GM12878 (cell line): Measurements from ENCODE around the gene ERG. TPM values are rescaled to one million over a fixed set of nuclear protein-coding genes. Genes with fewer than 3 reads are reported as not detected.

Experiments used
- ATAC-seq: fragments of 200-7000 bp; cut with Tn5 transposase; 3 replicates; pipeline ENCODE4 v1.9.1; 2020; ENCODE audit warnings: mild to moderate bottlenecking, moderate library complexity
- BruUV-seq: library from RNA; stranded (reverse); fragments of 400-500 nt; replicated peaks from 2 replicates; lab custom pipeline; 2021; lab: Mats Ljungman, UMichigan
- CTCF ChIA-PET: fragments of 300-600 bp; sonication (Branson Sonifier 250); formaldehyde crosslinking; extraction: SDS; loops from one replicate; lab custom pipeline; 2021; ENCODE audit warnings: inconsistent platforms; lab: Yijun Ruan, JAX
- POLR2A ChIA-PET: fragments of 350-600 bp; formaldehyde crosslinking; extraction: SDS; loops from one replicate; lab custom pipeline; 2021; ENCODE audit warnings: inconsistent platforms; lab: Charles Lee
- RAD21 ChIA-PET: fragments of 300-600 bp; sonication (Branson Sonifier 250); formaldehyde crosslinking; loops from one replicate; lab custom pipeline; 2023; ENCODE audit warnings: antibody characterized with exemption; ENCODE audit not compliant: unreplicated experiment; lab: Charles Lee
- SMC1A ChIA-PET: fragments of 300-600 bp; sonication (Branson Sonifier 250); formaldehyde crosslinking; loops from one replicate; lab custom pipeline; 2023; ENCODE audit not compliant: unreplicated experiment, uncharacterized antibody; lab: Charles Lee
- DNase-seq: peaks from one replicate; pipeline ENCODE4 v3.0.0-alpha.2; 2011; ENCODE audit warnings: low read depth, low spot score
- FAIRE-seq: peaks from 3 replicates; lab custom pipeline; 2011; peaks lifted over from hg19 to GRCh38; lab: Jason Lieb, UNC
- H2AFZ ChIP-seq: 2 replicates; pipeline ENCODE4 v1.6.0; 2011; ENCODE audit warnings: low read depth, low read length, control low read depth; ENCODE audit not compliant: control insufficient read depth
- H3K27ac ChIP-seq: 2 replicates; pipeline ENCODE4 v1.5.1; 2011; ENCODE audit warnings: control low read depth; ENCODE audit not compliant: control insufficient read depth, insufficient read depth
- H3K27me3 ChIP-seq, 2 experiments: replicated peaks in 1 of 2; 2 replicates each; pipeline versions ENCODE4 v1.6.0 to v1.6.1; 2011; ENCODE audit warnings: low read length in 1 of 2; ENCODE audit not compliant: control insufficient read depth in 2 of 2, insufficient read depth in 2 of 2
- H3K36me3 ChIP-seq, 2 experiments: 2 replicates each; pipeline ENCODE4 v1.5.1; 2011; ENCODE audit warnings: low read length in 1 of 2; ENCODE audit not compliant: control insufficient read depth in 2 of 2, insufficient read depth in 2 of 2
- H3K4me1 ChIP-seq: 2 replicates; pipeline ENCODE4 v1.6.1; 2011; ENCODE audit warnings: mild to moderate bottlenecking, low read length, moderate library complexity, mixed read lengths; ENCODE audit not compliant: control insufficient read depth, insufficient read depth
- H3K4me2 ChIP-seq: 2 replicates; pipeline ENCODE4 v1.6.0; 2011; ENCODE audit warnings: control low read depth; ENCODE audit not compliant: control insufficient read depth, insufficient read depth
- H3K4me3 ChIP-seq: fragments of 200-600 bp; sonication (generic); 2 replicates; pipeline ENCODE4 v1.5.1; 2016
- H3K79me2 ChIP-seq: 2 replicates; pipeline ENCODE4 v1.6.0; 2011; ENCODE audit warnings: low read length; ENCODE audit not compliant: control insufficient read depth, insufficient read depth
- H3K9ac ChIP-seq: 2 replicates; pipeline ENCODE4 v1.8.0; 2011; ENCODE audit warnings: low read length, control low read depth, mixed read lengths; ENCODE audit not compliant: control insufficient read depth, insufficient read depth
- H3K9me3 ChIP-seq: replicated peaks from 3 replicates; pipeline ENCODE4 v1.5.1; 2011; ENCODE audit warnings: mild to moderate bottlenecking, low read length; ENCODE audit not compliant: control insufficient read depth, insufficient read depth
- H4K20me1 ChIP-seq: 2 replicates; pipeline ENCODE4 v1.6.0; 2011; ENCODE audit not compliant: control insufficient read depth, insufficient read depth
- ASH2L ChIP-seq: fragments of 300-600, 200-600 bp; sonication (generic); IDR thresholded peaks from 2 replicates; pipeline ENCODE4 v1.6.1; 2017; ENCODE audit warnings: low read depth, mild to moderate bottlenecking, borderline replicate concordance
- BACH1 ChIP-seq: fragments of 450-650 bp; IDR thresholded peaks from 2 replicates; pipeline ENCODE4 v1.6.1; 2017; ENCODE audit warnings: mild to moderate bottlenecking, borderline replicate concordance
- ESRRA ChIP-seq: IDR thresholded peaks from 2 replicates; pipeline ENCODE4 v1.6.1; 2012; ENCODE audit warnings: mild to moderate bottlenecking, low read length, improper control_type of control experiment
- HCFC1 ChIP-seq: fragments of 150-350 bp; IDR thresholded peaks from 2 replicates; pipeline ENCODE4 v1.6.1; 2014; ENCODE audit warnings: low read length
- JUNB ChIP-seq: IDR thresholded peaks from 2 replicates; pipeline ENCODE4 v1.6.1; 2016; ENCODE audit warnings: antibody characterized with exemption, mild to moderate bottlenecking
- POLR2A ChIP-seq: IDR thresholded peaks from 2 replicates; pipeline ENCODE4 v1.6.1; 2011; ENCODE audit warnings: low read depth, mild to moderate bottlenecking, low read length
- ZNF622 ChIP-seq: fragments of 450-650 bp; IDR thresholded peaks from 2 replicates; pipeline ENCODE4 v1.6.1; 2017; ENCODE audit warnings: mild to moderate bottlenecking, inconsistent platforms
- ZSCAN29 ChIP-seq: fragments of 450-650 bp; IDR thresholded peaks from 2 replicates; pipeline ENCODE4 v1.6.1; 2017; ENCODE audit warnings: mild to moderate bottlenecking, moderate library complexity
- WGBS: methylation state at CpG from one replicate; pipeline ENCODE4 v1.1.6; 2016; ENCODE audit warnings: low lambda C conversion rate; ENCODE audit not compliant: insufficient replicate concordance, insufficient coverage; ENCODE audit errors: missing lambda C conversion rate; 5-methylcytosine and 5-hydroxymethylcytosine counted together
- in situ Hi-C: fragments of 300-500 bp; cut with MboI; formaldehyde crosslinking; loops from 9 replicates; pipeline ENCODE4 v1.14.3; 2018; ENCODE audit warnings: mixed read lengths
- intact Hi-C: fragments of 100-400 bp; cut with micrococcal nuclease; formaldehyde crosslinking; loops from one replicate; pipeline ENCODE4 v1.14.2; 2022; ENCODE audit not compliant: unreplicated experiment
- polyA plus RNA-seq, 11 experiments: library from polyadenylated mRNA; depleted of rRNA in 4 of 11; unstranded in 6 of 11; stranded (reverse) in 5 of 11; fragments of >200 nt; fragmentation: Nextera tagmentation in 4 of 11; fragmentation: Illumina TruSeq in 1 of 11; extraction: Ambion mirVana in 4 of 11; extraction: Trizol in 1 of 11; gene quantifications; 1 replicate in 1 of 11; 2 replicates in 10 of 11; pipeline versions ENCODE4 v1.2.1 to v1.2.3, GENCODE V29; 2011 to 2016; ENCODE audit warnings: inconsistent platforms in 2 of 11, missing spikeins in 2 of 11, low read depth in 1 of 11
- total RNA-seq, 4 experiments: library from RNA; depleted of rRNA in 3 of 4; stranded (reverse); fragments of >200 nt in 3 of 4; fragmentation: Illumina TruSeq in 1 of 4; extraction: Trizol in 1 of 4; gene quantifications; 2 replicates each; pipeline versions ENCODE4 v1.2.1 to v1.2.3, GENCODE V29; 2013 to 2021
- TF ChIP-seq, protein P1 (sequence below): fragments of 150-350 bp; IDR thresholded peaks from 2 replicates; pipeline ENCODE4 v1.6.1; 2016; ENCODE audit warnings: low read depth, low read length
- TF ChIP-seq, protein P2 (sequence below): fragments of 450-650 bp; IDR thresholded peaks from 2 replicates; pipeline ENCODE4 v1.6.1; 2017; ENCODE audit warnings: borderline replicate concordance
- TF ChIP-seq, protein P3 (sequence below): fragments of 450-650 bp; IDR thresholded peaks from 2 replicates; pipeline ENCODE4 v1.6.1; 2016; ENCODE audit warnings: mild to moderate bottlenecking

The ERG gene
- total and polyA plus RNA-seq, 10 of the 15 experiments (the other 5 are each of a cell fraction or from before 2014, with no cell fraction given): not detected

DNA sequence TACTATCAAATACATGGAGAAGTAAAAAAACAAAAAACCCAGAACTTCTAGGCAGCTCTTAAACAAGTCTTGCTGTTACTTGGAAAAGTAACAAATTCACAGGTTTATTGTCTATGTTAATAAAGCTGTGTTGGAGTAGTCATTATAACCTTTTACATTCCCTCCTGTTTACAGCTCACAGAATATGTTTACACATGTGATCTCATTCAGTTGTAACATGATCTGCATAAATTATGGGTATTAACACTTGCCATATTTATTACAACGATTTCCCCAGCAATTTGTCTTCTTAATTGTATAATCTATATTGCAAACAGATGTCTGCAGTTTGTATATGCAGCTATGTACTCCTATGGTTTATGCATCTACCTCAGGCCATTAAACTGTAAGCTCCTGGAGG, 28.6 kb downstream of the ERG start:
- SMC1A ChIA-PET: interaction anchor here (0.6 to 1.8 kb wide), 2 partner anchors 30 to 128 kb away, joined by 3 to 4 read pairs; no protein-coding TSS in a partner anchor
- FAIRE-seq: no peak

DNA sequence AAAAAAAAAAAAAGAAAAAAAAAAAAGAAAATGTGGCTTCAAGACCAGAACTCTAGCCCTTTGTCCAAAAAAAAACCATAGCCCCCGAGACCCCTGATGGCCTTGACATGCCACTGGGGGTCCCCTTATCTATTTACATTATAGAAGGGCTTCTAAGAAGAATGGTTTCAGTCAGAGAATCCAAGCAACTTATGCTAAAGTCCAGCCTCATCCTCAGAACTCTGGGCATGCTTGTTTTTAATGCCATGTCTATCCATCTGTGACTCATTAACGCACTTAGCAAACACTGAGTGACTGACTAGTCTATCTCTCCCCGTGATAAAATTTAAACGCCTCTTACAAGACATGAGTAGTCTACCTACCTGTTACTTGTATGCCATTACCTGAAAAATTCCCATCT, 29.3 kb downstream of the ERG start:
- DNase-seq (no peak), ATAC-seq (no peak), FAIRE-seq (no peak)
- Histone ChIP-seq H3K27ac (no peak overlapping the region), H3K79me2 (no peaks in the 10 kb centered on the region), H3K4me2 (no peak overlapping the region), H3K9ac (no peak overlapping the region), H3K4me3 (no peak overlapping the region), H4K20me1 (no peaks in the 10 kb centered on the region), H3K9me3 (no peaks in the 10 kb centered on the region; the same call in 2 of the 3 replicates), H3K27me3 (no peaks in the 10 kb centered on the region), H3K4me1 (no peaks in the 10 kb centered on the region), H2AFZ (no peak overlapping the region), H3K36me3 (no peaks in the 10 kb centered on the region)
- in situ Hi-C loops: no loop called here
- ChIA-PET POLR2A (no interaction called here), CTCF (no interaction called here), SMC1A (interaction anchor here (1.8 kb wide), 1 partner anchor 29 kb away, joined by 4 read pairs; no protein-coding TSS in a partner anchor), RAD21 (no interaction called here)
- 30% methylated on average over 4 of the region's 4 CpGs for WGBS
- BruUV-seq: no TSS peak
- intact Hi-C loops: no loop called here
- TF ChIP-seq JUNB (no peak), HCFC1 (no peak), POLR2A (no peak), ZNF622 (no peak), ASH2L (no peak), ESRRA (no peak), ZSCAN29 (no peak), BACH1 (no peak)
- TF ChIP-seq, protein P1, sequence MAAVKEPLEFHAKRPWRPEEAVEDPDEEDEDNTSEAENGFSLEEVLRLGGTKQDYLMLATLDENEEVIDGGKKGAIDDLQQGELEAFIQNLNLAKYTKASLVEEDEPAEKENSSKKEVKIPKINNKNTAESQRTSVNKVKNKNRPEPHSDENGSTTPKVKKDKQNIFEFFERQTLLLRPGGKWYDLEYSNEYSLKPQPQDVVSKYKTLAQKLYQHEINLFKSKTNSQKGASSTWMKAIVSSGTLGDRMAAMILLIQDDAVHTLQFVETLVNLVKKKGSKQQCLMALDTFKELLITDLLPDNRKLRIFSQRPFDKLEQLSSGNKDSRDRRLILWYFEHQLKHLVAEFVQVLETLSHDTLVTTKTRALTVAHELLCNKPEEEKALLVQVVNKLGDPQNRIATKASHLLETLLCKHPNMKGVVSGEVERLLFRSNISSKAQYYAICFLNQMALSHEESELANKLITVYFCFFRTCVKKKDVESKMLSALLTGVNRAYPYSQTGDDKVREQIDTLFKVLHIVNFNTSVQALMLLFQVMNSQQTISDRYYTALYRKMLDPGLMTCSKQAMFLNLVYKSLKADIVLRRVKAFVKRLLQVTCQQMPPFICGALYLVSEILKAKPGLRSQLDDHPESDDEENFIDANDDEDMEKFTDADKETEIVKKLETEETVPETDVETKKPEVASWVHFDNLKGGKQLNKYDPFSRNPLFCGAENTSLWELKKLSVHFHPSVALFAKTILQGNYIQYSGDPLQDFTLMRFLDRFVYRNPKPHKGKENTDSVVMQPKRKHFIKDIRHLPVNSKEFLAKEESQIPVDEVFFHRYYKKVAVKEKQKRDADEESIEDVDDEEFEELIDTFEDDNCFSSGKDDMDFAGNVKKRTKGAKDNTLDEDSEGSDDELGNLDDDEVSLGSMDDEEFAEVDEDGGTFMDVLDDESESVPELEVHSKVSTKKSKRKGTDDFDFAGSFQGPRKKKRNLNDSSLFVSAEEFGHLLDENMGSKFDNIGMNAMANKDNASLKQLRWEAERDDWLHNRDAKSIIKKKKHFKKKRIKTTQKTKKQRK: no peak
- TF ChIP-seq, protein P2, sequence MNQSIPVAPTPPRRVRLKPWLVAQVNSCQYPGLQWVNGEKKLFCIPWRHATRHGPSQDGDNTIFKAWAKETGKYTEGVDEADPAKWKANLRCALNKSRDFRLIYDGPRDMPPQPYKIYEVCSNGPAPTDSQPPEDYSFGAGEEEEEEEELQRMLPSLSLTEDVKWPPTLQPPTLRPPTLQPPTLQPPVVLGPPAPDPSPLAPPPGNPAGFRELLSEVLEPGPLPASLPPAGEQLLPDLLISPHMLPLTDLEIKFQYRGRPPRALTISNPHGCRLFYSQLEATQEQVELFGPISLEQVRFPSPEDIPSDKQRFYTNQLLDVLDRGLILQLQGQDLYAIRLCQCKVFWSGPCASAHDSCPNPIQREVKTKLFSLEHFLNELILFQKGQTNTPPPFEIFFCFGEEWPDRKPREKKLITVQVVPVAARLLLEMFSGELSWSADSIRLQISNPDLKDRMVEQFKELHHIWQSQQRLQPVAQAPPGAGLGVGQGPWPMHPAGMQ: no peak

More for the DNA sequence above, 28.6 kb downstream of the ERG start:
- DNase-seq (no peak), ATAC-seq (no peak)
- Histone ChIP-seq H2AFZ (no peak overlapping the region), H3K4me2 (no peak overlapping the region), H3K9ac (no peak overlapping the region), H3K4me3 (no peak overlapping the region), H3K27ac (no peak overlapping the region), H3K79me2 (no peaks in the 10 kb centered on the region), H3K27me3 (no peaks in the 10 kb centered on the region), H3K36me3 (no peaks in the 10 kb centered on the region), H3K9me3 (no peaks in the 10 kb centered on the region; the same call in 2 of the 3 replicates), H3K4me1 (no peaks in the 10 kb centered on the region), H4K20me1 (no peaks in the 10 kb centered on the region)
- ChIA-PET CTCF (no interaction called here), POLR2A (no interaction called here), RAD21 (no interaction called here)
- no TSS peak for BruUV-seq
- TF ChIP-seq, protein P3, sequence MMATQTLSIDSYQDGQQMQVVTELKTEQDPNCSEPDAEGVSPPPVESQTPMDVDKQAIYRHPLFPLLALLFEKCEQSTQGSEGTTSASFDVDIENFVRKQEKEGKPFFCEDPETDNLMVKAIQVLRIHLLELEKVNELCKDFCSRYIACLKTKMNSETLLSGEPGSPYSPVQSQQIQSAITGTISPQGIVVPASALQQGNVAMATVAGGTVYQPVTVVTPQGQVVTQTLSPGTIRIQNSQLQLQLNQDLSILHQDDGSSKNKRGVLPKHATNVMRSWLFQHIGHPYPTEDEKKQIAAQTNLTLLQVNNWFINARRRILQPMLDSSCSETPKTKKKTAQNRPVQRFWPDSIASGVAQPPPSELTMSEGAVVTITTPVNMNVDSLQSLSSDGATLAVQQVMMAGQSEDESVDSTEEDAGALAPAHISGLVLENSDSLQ: no peak
- intact Hi-C loops (no loop called here), in situ Hi-C loops (no loop called here)
- WGBS: 0% methylated on average over 1 of the region's 1 CpG
